DMS 273 (cell line): ENCODE results near the gene CALHM3.
"Not testable (repeated sequence)": the region's sequence is repeated elsewhere in the genome, so short reads cannot be mapped to it uniquely, and the experiment has no call there.

Experiments
- DNase-seq: peaks from one replicate; lab custom pipeline; 2025; ENCODE audit not compliant: unreplicated experiment; lab: John Stamatoyannopoulos, UW

The CALHM3 gene, protein sequence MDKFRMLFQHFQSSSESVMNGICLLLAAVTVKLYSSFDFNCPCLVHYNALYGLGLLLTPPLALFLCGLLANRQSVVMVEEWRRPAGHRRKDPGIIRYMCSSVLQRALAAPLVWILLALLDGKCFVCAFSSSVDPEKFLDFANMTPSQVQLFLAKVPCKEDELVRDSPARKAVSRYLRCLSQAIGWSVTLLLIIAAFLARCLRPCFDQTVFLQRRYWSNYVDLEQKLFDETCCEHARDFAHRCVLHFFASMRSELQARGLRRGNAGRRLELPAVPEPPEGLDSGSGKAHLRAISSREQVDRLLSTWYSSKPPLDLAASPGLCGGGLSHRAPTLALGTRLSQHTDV

DNA sequence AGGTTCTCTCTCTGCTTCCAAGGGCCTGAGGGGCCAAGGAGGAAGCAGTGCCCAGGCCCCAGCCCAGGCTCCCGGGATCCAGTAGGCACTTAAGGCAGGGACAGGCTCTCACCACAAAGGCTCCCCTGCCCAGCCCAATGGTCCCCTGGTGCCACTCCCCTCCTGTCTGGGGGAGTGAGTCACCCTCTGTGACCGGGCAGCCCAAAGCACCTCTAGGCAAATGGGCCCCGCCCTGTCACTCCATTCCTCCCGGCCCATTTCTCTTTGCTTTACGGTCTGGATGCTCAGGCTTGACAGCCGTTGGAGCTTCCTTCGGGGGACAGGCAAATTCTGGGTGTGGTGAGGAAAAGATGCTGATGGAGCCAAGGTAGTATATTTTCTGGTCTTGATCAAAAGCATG is at the start of gene CALHM3:
CALHM3 (minus strand) TSS at position 106 of the 400 bp plus-strand sequence. CDS start 208 bp downstream, outside the sequence.
- no peak for DNase-seq

DNA sequence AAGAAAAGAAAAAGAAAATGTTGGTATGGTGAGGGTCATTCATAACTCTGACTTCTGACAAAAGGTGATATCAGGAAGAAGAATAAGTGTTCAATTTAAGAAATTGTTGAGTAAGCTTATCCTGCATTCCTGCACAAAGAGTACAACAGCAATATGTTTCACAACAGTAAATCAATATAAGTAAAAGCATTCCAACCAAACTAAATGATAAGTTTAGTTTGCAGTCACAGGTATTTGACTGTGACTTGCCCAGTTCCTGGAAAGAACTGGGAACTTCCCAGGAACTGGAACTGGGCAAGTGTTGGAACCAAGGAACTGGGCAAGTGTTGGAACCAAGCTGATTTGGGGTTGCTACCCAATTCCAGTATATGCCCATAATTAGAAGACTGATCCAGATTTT is 49.5 kb upstream of the CALHM3 start:
- DNase-seq: no peak

DNA sequence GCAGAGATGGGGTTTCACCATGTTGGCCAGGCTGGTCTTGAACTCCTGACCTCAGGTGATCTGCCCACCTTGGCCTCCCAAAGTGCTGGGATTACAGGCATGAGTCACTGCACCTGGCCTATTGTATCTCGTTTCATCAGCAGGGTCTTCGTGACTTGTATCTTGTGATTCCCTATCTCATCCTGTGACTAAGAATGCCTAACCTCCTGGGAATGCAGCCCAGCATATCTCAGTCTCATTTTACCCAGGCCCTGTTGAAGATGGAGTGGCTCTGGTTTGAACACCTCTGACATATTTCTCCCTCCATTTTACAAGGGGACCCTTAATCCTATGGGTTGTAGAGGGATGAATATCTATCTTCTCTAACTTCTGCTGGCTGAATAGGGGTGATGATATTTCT is 48.4 kb upstream of the CALHM3 start:
- not testable (repeated sequence) for DNase-seq

DNA sequence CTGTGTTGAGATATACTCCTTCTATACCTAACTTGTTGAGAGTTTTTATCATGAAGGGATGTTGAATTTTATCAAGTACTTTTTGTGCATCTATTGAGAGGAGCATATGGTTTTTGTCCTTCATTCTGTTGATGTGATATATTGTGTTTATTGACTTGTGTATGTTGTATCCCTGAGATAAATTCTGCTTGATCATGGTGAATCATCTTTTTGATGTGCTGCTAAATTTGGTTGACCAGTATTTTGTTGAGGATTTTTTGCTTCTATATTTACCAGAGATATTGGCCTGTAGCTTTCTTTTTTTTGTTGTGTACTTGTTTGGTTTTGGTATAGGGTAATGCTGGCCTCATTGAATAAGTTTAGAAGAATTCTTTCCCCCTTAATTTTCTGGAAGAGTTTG is 46.9 kb upstream of the CALHM3 start:
- DNase-seq: no peak

DNA sequence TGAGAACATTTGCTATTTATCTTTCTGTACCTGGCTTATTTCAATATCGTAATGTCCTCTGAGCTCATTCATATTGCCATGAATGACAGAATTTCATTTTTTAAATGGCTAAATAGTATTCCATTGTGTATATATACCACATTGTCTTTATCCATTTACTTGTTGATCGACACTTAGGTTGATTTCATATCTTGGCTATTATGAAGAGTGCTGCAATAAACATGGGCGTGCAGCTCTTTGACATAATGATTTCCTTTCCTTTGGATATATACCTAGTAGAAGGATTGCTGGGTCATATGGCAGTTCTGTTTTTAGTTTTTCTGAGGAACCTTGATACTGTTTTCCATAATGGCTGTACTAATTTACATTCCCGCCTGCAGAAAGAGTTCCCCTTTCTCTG is 44.6 kb upstream of the CALHM3 start:
- DNase-seq: no peak

DNA sequence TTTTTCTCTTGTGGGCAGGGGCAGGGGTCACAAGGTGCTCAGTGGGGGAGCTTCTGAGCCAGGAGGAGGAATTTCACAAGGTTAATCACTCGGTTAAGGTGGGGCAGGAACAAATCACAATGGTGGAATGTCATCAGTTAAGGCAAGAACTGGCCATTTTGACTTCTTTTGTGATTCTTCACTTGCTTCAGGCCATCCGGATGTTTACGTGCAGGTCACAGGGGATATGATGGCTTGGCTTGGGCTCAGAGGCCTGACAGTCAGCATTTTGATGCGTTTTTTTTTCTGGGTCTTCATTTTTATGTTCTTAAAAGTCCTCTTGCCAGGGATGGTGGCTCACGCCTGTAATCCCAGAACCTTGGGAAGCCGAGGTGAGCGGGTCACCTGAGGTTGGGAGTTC is 43.0 kb upstream of the CALHM3 start:
- DNase-seq: not testable (repeated sequence)

DNA sequence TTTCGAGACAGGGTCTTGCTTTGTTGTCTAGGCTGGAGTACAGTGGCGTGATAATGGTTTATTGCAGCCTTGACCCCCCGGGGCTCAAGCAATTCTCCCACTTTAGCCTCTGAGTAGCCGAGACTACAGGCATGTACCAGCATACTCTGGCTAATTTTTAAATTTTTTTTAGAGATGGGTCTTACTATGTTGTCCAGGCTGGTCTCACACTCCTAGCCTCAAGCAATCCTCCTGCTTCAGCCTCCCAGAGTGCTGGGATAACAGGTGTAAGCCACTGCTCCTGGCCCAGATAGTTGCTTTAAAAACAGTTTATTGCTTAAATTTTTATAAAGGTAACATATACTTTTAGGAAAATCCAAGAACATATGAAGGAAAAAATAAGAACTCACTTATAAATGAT is 40.8 kb upstream of the CALHM3 start:
- DNase-seq: no peak

DNA sequence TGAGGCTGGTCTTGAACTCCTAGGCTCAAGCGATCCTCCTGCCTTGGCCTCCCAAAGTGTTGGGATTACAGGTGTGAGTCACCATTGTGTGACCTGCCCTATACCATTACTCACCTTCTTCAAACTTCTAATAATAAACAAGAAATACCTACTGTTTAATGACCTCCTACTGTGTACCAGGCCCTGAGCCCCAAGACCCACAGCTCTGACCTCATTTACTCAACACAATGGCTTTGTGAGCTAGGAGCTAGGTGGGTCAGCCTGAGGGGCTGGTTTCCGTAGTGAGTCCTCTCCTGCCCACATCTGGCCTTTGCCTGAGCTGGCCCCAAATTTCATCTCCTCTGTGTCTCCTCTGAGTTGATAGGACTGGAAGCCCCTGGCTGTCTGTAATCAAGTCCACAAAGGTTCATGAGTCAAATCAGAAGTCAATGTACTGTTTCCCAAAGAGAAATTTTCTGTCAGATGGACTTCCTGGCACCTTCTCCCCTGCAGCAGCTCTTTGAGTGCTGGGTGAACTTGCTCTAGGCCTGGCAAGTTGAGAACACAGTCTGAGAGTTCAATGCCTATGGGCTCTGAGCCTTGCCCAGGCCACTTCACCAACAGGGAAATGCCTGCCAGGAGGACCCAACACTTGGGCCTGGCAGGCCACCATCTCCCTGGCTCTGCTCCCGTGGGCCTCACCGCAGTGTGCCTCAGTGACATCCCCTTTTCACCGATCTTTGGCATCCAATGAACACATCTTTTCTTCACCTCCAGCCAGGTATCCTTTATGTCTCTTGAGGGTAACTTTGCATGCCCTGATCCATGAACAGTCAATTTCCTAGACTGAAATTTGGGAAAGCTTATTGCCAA is 38.4 kb upstream of the CALHM3 start:
- no peak for DNase-seq

DNA sequence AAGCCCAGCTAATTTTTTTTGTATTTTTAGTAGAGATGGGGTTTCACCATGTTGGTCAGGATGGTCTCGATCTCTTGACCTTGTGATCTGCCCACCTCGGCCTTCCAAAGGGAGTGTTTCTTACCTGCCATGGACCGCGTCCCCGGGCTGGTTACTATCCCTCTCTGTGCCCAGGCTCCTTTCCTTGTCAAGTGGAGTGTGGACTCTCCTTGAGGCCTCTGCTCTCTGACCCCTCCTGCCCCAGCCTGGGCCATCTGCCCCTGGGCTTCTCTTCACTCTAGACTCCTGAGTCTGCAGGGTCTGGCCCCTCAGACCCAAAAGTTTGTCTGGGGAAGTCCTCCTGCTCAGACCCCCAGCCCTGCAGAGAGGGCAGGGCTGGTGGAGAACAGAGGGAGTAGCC is 35.2 kb upstream of the CALHM3 start:
- DNase-seq: no peak

DNA sequence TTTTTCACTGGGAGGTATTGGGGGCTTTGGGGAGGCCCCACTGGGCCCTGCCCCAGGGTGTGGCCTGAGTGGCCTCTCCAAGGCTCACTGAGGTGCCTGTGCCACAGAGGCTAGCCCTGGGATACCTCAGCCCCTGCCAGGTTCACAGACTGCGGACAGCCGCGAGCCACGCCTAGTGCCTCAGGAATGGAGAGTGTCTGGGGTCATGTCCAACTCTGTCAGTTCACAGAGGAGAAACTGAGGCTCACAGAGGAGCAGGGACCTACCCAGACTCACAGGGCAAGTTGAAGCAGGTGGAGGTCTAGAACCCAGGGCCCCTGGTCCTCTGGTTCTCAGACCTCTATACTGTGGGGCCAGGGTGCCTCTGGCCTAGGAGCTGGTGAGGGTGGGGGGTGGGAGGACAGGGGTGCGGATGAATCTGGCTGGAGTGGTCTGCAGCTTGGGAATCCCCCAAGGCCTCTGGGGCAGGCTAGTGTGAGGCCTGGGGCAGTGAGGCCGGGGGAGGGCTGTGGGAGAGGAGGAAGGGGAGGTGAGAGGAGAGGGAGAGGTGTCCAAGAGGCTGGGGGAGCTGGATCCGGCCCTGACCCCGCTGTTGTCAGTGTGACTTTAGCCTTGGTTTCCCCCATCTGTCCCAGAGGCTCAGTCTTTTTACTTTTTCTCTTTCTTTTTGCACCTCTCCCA is 34.5 kb upstream of the CALHM3 start:
- DNase-seq: no peak

DNA sequence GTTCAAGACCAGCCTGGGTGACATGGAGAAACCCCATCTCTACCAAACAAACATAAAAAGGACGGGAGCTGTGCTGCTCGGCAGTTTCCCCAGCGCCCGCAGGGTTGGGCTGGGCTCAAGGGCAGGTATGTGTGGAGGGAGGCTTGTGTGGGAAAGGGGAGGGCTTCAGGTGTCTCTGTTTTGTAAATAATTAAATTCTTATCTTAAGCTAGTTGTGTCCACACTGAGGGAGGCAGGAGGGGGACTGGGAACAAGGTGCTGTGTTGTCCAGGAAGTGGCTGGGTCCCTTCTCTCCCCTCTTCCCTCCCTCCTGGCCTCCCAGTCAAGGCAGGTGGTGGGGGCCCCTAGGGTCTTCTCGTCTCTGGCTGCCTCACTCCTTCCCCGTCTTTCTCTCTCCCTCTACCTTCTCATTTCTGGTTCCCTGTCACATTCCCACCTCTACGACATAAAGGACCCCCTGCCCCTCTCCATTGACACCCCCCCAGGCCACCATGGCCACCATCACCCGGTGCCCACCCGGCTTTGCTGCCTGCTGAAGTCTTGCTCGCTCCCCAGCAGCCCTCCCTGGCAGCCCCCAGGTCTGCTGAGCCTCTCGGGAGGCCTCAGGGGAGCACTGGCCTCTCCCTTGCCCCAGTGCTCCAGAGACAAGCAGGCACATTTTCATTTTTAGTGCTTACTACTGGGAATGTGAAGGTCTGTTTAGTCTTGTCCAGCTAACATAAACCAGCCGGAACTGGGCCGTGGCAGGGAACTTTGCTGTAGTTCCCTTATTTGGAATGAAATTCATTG is 33.7 kb upstream of the CALHM3 start:
- DNase-seq: no peak

DNA sequence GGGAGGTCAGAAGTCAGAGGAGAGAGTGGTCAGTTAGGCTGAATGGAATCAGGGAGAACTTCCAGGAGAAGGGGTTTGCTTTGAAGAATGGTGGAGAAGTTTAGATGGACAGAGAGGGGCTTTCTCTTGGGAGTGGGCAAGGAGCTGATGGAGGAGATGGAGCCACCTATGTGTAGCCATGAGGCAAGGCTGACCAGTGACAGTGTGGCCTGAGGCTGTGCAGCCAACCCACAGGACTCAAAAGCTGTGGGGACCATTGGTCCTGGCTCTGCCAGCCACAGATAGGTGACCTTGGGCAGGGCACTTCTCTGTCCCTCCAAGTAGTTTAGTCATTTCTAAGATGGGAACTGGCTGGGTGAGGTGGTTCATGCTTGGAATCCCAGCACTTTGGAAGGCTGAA is 33.1 kb upstream of the CALHM3 start:
- DNase-seq: no peak

DNA sequence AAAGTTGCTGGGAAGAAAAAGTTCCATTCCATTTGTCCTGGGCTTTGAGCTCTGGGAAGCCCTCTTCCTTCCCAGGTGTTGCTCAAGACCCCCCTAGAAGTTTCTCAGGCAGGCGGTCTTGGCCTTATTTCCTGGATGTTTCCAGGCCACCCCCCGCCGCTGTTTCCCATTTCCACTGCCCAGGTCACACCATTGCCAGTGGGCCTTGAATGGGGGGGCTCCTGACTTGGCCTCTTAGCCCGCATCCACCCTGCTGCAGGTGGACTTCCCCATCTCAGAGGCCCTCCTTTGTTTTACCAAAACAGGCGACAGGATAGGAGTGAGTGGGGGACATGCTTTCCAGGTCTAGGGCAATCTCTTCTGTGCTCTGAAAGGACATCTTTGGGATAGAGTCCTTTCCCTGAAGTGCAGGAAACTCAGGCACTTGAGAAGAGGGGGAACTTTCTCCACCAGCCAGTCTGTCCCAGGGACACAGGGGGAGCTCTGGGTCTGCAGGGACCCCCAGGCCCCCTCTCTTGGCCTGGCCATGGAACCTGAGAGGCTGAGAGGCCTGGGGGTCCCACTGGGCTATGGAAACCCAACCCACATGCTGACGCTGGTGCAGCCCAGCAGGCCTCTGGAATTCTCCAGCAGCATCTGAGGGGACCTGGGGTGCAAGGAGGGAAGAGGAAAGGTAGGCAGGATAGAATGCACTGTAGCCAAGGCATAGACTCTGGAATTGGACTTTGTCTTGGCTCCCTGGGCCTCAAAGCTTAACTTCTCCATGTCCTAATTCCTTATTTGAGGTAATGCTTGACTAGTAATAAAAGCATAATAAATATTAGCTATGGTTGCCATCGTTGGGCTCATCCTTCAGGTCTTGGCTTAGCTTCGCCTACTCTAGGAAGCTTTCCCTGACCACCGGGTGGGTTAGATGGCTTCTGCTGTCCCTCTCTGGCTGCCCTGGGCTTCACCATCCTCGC is 32.0 kb upstream of the CALHM3 start:
- DNase-seq: no peak

DNA sequence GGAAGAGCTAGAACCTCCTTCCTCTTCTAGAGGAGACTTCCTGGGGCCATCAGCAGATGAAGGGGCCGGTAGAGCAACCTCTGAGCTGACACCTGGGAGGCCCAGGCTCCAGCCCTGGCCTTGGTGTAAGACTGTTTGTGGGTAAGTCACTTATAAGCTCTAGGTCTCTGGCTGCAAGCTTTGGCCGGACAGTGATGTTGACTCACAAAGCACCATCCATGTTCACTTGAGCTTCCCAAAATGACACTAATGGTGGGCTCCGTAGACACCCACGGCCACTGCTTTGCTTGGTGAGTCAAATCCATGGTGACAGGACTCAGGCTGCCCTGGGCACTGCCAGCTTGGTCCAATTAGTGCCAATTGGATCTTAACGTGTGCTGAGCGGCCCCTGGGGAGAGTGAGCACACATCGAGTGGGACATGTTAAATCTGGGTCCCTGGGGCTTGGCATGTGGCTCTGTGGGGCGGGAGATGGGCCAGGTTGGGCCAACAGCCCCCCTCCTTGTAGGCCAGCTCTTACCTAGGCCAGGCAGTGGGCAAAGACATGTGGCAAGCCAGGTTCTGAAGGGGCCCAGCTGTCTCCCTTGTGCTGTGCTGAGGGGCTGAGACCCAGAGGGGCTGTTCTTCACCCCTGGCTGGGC is 31.1 kb upstream of the CALHM3 start:
- DNase-seq: no peak

DNA sequence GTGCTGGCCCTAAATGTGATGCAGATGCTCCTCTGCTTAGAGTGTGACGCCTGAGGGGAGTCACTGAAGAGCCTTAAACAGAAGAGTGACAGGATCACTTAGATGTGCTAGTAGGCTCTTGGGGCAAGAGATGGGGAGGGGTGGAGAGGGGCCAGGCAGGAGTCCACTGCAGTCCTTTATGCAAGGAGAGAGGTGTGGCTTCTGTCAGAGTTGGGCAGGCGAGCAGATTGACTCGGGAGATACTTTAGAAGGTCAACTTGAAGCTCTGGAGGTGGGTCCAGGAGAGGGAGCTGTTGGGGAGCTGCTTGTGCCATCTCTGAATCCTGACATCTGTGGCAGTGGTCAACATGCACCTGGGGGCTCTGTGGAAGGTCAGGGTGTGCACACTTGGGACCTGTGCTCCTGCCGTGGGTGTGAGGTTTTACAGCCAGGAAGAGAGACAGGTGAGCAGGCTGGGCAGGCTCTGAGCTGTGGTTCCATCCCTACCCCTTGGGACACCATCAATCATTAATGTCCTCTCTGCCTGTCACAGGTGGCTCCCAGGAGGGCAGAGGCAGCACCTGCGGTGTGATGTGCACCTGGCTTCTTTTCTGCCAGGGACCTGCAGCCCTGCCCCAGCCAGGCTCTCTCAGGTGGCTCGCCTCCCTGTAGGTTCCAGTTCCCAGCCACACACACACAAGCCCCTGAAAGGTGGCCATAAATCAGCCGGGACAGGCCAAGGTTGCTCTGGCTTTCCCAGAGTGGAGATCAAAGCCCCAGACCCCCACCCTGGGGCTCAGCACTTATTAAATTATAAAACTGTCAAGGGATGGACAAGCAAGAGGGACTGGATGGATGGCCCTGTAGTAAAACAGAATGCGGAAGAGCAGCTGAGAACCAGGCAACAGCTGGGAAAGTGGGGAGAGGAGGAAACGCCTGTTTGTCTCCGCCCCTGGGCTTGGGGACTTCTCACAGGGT is 28.5 kb upstream of the CALHM3 start:
- DNase-seq: no peak

DNA sequence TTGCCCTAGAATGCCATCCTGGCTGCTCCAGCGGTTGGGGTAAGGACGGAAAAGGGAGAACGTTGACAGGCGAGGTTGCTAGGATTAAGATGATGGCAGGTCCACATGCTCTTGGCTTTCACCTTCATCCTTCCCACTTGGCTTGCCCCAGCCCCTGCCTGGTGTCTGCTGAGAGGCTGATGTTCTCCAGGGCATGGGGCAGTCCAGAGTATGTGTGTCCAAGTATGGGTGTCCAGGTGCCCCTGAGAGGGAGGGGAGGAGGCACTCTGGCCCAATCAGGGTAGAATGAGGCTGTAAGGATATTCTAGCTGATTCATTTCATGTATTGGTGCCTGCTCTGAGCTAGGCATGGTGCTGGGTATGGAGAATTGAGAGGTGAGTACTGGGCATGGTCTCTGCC is 27.0 kb upstream of the CALHM3 start:
- no peak for DNase-seq

DNA sequence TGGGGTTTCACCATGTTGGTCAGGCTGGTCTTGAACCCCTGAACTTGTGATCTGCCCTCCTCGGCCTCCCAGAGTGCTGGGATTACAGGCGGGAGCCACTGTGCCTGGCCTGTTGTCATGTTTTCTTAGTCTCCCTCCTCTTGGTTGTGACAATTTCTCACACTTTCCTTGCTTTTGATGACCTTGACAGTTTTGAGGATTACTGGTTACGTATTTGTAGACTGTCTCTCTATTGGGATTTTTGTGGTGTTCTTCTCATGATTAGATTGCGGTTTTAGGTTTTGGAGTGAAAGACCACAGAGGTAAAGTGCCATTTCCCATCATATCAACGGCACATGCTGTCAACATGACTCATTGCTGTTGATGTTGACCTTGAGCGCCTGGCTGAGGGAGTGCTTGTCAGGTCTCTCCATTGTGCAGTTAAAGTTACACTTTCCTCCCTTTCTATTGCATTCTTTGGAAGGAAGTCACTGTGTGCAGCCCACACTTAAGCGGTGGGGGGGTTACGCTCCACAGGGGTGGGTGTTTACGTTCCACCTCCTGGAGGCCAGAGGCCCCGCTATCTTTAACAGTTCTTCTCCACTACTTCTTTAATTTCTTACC is 25.2 kb upstream of the CALHM3 start:
- no peak for DNase-seq

DNA sequence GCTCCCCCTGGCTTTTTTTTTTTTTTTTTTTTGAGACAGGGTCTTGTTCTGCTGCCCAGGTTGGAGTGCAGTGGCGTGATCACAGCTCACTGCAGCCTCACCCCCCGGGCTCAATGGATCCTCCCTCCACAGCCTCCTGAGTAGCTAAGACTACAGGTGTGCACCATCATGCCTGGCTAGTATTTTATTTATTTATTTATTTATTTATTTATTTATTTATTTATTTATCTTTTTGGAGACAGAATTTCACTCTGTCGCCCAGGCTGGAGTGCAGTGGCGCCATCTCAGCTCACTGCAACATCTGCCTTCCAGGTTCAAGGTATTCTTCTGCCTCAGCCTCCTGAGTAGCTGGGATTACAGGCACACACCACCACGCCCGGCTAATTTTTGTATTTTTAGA is 24.7 kb upstream of the CALHM3 start:
- DNase-seq: not testable (repeated sequence)
